GM19468 (cell line): ENCODE results near the gene CCNT2.
"Not testable (repeated sequence)": the region's sequence is repeated elsewhere in the genome, so short reads cannot be mapped to it uniquely, and the experiment has no call there.

ENCODE experiments used
- ATAC-seq: cut with Tn5 transposase; IDR thresholded peaks from one replicate; pipeline ENCODE4 v1.9.1; 2021; ENCODE audit warnings: mild to moderate bottlenecking, moderate library complexity, moderate number of reproducible peaks; ENCODE audit not compliant: unreplicated experiment; ENCODE audit errors: extremely low read depth

The CCNT2 gene

DNA sequence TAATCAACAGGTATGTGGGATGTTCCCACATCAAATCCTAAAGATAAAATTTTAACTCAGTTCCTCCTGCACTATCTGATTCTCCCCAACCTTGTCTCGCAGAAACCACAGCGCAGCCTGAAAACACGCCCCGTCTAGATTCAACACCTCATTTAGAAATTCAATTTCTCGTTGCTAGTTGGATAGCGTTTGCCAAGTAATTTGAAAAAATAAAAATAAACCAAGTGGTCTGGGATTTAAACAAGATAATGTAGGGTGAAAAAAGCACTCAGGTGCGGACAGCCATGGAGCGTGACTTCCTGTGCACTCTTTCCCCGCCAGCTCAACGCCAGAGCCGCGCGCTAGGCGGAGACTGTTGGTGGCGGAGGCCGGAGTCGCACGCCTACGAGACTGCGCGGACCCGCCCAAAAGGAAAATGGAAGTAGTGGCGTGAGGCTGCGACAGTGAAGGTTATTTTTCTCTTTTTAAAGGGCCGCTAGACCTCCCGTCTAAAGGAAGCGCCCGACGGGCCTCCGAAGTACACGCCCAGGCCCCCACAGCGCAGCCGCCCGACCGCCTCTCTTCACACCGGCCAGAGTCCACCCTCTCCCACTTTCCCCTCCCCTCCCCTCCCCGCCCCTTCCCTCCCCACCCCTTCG, 615 bp upstream of the CCNT2 start:
- peak; percentile 71 for ATAC-seq

DNA sequence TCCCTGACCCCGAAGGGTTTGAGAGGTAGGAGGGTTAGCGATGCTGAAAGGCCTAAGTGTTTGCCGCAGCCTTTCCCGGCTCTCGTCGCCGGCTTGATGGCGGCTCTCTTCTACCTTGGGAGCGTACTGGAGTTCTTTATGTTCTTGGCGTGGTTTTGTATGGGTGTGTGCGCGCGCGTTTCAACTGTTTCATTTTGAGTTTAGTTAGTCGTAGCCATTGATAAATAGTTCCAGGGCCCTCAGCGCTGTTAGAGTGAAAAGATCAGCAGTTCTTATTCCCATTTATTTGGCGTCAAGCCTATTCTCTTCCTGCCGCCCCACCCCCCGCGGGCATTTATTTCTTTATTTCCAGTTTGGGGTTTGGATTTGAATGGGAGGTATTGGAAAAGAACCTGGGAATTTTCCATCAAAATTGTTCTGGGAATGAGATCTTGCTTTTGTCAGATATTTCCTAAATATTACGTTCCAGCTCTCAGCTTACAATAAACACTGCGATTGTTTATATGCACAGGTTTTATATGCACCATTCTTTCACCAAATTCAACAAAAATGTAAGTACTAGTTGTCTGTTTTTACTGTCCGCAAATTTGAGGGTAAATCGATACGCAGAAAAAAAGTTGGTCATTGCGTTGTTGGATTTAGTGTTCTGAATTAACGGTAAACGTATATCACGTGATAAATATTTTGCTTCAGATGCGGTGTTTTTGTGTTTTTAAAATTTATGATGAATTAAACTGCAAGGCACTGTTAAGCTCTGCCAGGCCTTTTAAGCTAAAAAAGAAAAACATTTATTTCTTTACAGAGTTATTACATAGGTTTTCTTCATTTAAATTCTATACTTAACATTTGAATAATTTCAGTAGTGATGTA, 954 bp downstream of the CCNT2 start:
- no peak for ATAC-seq

DNA sequence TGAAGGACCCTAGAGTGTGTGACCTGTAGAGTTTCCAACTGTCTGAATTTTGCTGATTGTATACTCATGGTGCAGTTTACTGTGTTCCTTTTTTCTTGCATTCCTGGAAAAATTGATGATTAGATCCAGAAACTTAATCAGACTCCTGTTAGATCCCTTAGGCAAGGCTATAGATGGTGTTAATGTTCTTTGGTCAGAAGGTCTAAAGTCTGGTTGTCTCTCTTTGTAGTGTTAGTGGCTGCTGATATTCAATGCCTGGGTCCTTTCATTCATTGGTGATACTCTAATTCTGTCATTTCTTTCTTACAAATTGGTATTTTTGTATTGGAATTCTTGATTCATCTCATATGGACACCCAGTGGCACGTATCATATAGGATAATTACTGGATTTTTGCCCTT, 6.3 kb downstream of the CCNT2 start:
- ATAC-seq: no peak

DNA sequence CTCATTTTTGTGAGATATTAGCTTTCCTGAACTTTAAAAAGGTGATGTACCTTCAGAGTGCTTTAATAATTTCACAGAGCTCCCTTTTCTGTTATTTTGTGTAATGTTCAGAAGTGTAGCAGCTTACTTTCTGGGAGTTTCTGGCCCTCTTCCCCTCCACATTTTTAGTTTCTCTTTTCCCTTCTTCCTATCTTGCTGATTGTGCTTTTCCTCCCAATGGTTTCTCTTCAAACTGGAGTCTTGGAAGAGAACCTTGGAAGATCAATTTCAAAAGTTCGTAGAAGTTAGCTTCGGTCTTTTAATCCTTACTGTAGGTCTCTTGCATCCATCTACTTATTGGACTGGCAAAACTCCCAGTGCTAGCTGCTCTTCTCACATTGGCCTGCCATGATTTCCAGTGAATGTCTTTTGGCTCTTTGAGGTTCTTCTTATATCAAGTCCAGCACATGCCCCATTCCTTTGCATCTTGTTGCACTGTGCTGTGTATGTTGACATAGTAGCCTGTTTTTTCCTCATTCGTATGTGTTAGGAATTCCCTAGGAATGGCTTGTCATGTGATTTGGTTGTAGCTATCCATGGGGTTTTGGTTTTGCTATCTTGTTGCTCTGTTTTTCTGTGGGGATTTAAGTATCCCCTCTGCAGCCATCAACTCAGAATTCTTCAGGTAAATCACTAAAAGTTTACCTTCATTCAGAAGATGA, 7.8 kb downstream of the CCNT2 start:
- ATAC-seq: no peak

DNA sequence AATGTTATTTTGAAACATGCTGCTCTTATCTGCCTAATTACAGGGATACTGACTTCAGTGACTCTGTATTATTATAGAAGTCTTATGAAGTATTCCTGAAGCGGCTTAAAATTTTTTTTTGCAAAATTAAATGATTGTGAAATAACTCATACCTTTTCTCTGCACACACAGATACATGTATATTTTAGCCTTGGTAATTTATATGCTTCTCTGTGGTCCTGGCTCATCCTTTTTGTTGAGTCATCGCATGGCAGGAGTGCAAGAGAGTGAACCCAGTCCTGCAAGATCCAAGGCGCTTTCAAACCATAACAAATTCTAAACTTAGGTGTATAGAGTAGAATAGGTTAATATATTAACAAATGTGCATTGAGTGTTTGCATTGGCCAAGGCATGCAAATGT, 8.6 kb downstream of the CCNT2 start:
- ATAC-seq: no peak

DNA sequence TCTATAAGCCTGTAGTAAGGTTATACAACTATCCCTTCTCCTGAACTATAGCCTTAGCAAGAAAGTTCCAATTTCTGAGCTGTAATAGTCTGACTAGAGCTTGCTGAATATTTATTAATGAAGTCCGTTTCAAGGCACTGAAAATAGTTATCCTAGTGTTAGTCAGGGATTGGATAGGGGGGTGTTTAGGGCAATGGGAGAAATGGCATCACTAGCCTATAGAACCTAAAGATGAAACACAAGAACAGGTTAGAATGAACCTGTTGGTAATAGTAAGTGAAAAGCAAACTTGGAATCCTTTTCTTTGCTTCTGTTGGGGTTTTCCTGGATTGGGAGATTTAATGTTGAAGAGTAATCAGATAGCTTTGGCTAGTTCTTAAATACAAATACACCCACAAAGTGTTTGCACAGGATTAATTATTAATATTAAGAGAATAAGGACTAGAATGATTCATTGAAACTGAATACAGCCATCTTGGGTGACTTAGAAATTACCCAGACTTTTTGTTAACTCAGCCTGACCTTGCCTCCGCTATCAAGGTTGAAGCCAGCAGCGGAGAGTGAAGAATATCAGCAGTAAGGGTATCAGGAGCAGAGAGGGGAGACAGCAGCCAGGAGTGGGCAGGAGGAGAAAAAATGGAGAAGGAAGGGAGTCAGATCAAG, 14.4 kb downstream of the CCNT2 start:
- no peak for ATAC-seq

DNA sequence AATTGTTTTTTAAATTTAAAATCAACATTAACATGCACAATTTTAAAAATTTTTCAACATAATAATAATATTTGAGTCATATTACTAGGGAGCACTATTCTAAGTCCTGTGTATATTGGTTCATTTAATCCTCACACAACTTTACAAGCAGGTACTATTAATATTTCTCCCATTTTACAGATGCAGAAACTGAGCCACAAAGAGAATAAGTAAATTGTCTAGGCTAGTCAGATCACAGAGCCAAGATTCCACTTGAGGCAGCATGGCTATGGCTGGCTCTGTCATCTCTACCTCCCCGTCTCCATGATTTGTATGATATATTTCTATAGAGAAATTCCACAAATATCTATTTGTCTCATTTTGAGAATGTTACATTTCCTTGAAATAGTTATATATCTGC, 15.1 kb downstream of the CCNT2 start:
- ATAC-seq: no peak

DNA sequence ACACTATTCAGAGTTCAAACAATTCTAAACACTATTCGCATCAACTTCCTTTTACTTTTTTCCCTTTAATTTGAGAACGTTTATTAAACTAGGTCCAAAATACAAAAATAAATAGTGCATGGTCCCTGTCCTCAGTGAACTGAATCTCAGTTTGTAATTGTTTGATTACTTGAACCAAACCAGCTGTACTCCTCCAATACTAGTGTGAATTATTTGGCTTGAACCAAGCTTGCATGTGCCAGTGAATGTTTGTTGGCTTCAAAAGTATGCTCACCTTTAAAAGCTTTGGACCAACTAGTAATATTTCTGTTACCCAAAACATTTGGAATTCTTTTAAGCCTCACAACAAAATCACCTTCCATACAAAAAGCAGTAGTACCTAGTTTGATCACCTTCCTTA, 15.5 kb downstream of the CCNT2 start:
- no peak for ATAC-seq

DNA sequence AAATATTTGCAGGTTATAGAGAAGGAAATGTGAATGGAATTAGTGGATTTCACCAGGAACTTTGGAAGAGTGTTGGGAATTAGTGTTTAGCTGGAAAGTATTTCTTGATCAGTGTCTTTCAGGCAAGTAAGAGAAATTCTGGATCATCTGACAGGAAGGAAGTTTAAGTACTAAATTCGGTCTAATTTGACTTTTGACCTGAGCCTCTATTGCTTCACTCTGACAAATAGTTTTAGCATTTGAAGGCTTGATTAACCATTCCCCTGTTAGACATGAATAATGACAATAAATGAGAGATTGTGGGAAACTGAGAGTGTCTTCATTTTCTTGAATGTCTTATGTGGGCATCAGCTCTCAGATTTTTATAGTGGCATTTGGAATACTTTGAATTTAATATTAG, 16.0 kb downstream of the CCNT2 start:
- ATAC-seq: no peak

DNA sequence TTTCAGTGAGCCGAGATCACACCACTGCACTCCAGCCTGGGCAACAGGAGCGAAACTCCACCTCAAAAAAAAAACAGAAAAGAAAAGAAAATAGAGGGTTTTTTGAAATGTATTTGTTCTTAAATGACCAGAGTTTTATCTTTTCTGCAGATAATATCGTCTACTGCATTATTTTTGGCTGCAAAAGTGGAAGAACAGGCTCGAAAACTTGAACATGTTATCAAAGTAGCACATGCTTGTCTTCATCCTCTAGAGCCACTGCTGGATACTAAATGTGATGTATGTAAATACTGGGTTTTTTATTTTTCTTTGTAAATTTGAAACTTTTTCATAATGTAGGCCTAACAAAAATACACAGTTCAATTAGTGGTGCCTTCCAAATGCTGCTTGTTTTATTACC, 18.1 kb downstream of the CCNT2 start:
- ATAC-seq: no peak

DNA sequence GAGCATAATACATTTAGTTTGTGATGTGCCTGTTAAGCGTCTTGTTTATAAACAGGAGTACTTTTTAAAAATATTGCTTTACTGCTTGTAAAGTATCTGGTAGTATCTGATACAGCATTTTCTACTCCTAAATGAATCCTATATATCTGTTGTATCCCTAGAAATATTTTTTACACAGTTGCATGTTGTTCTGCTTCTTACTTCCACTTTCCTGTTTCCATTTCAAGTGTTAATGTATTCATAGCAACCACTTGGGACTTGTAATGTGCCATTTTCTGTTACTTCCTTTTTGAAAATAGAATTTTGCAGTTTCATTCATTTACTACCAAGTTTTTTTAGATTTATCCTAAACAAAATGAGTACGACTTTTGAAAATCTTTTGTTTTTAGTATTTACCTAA, 24.9 kb downstream of the CCNT2 start:
- ATAC-seq: no peak

DNA sequence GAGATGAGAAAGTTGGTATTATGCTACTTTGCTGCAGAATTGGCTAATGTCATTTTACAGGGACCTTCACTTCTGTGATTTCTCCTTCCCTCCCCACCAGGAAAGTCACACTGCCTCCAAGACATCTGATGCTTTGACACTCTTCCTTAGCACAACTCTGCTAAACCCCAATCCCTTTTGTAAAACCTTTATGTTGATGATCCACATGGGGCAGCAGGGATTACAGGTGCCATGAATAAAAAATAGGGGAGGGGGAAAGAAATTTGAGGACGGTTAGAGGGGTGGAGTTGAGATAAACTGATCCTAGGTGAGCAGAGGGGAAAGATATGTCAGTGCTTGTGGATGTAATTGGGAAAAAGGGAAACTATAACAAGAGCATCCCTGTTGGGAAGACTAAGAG, 26.4 kb downstream of the CCNT2 start:
- ATAC-seq: no peak

DNA sequence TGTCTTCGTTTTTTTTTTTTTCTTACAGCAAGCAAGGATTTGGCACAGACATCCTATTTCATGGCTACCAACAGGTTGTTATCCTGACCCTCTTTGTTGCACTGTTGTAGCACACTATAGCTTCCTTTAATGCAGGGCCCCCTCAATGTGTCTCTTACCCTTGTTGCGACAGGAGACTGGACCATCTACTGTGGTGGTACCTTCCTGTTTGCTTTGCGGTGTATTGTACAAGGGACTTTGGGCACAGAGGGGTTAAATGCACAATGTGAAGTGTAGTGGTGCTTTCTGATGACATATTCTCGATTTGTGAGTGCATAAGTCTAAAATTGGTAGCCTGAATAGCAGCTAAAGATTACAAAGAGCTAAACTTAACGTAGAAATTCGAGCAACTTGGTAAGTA, 27.5 kb downstream of the CCNT2 start:
- no peak for ATAC-seq

DNA sequence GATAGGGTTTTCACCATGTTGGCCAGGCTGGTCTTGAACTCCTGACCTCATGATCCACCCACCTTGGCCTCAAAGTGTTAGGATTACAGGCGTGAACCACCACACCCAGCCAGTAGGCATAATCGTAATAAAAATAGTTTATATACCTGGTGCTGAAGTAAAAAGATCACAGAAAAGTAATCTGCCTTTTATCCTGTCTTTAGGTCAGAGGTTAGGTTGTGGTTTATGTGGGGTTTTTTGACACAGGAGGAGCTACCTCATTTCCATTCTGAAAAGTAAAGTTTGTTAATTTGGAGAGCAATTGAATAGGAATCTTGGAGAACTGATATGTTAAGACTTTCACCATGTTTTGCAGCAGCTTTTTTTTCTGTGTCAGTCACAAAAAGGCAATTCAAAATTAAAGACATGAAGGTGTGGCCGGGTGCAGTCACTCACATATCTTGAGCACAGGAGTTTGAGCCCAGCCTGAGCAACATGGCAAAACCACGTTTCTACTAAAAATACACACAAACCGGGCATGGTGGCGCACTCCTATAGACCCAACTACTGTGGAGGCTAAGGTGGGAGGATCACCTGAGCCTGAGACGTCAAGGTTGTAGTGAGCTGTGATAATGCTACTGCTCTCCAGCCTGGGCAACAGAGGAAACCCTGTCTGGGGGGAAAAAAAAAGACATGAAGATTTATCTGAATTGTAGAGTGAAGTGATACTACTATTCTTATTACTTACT, 31.5 kb downstream of the CCNT2 start:
- no peak for ATAC-seq

DNA sequence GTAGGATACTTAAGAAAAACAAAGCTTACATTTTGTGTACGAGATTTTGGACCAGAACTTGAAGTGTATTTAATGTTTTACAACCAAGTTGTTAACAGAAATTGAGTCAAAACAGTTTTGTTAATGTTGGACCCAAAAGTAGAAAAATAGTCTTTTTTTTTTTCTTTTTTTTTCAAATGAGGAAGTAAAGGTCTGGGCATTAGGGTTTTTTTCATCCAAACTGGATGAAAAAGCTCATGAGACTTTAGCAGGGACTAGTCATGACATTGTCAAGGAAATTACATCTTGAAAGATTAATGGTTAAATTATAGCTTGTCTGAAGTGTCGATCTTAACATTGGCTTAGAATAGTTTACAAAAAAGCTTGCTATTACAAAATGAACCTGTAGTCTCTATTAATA, 32.3 kb downstream of the CCNT2 start:
- no peak for ATAC-seq

DNA sequence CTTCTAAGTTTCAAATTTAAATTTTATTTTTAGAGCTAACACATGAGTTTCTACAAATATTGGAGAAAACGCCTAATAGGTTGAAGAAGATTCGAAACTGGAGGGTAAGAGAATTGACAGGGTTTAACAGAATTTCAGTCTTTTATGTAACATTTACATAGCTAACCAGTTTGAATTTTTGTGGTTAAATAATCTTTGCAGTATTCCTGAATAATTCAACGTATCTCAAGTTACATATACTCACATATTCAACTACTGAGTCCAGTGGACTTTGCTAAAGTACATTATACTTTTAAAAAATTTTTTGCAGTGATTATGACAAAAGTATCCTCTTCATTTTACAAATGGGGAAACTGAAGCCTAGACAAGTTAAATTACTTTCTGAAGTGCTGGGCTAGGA, 34.0 kb downstream of the CCNT2 start:
- no peak for ATAC-seq

DNA sequence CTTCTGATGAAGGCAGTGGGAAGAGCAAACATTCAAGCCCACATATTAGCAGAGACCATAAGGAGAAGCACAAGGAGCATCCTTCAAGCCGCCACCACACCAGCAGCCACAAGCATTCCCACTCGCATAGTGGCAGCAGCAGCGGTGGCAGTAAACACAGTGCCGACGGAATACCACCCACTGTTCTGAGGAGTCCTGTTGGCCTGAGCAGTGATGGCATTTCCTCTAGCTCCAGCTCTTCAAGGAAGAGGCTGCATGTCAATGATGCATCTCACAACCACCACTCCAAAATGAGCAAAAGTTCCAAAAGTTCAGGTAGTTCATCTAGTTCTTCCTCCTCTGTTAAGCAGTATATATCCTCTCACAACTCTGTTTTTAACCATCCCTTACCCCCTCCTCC, 35.4 kb downstream of the CCNT2 start:
- ATAC-seq: no peak

DNA sequence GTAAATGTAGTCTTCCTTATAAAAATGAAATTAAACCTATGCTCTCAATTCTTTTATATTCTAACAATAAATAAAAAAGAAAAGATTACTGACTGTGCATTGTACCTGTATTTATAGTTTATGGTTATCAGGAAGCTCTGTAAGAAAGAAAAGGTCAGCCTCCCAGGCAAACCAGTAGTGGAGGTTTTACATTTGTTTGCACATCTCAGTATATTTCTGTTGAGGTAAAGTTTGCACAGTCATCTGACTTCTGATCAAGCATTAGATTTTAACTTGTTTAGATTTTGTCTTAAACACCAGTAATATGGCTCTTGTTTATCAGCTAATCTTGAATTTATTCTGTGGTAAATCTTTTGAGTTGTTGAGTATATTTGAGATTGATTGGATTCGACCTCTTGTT, 37.1 kb downstream of the CCNT2 start:
- ATAC-seq: no peak

DNA sequence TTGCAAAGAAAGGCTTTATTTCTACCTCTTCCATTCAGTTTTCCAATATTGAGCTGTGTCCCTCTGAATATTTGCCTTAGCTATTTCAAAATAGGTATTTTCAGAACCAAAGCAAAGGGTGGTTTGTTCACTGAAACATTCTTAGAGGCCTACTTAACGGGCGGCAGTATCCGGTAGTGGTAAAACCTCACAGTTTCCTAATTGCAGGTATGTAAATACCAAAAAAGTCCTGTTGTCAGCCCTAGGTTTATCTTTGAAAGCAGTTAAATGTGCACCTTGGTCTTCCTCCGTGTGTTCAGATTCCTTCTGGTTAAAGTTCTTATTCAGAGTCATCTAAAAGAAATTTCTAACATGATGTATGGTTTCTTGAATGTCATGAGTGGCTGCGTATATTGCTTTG, 38.9 kb downstream of the CCNT2 start:
- no peak for ATAC-seq

DNA sequence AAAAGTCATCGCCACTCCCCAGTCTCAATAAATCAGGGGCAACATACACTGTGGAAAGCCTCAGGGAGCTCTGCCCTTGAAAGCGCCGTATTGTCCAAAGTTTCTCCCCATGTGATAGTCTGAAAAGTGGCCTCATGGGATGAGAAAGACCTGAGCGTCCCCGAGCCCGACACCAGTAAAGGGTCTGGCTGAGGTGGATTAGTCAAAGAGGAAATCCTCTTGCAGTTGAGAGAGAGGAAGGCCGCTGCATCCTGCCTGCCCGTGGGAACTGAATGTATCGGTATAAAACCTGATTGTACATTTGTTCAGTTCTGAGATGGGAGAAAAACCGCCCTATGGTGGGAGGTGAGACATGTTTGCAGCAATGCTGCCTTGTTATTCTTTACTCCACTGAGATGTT, 48.5 kb downstream of the CCNT2 start:
- ATAC-seq: not testable (repeated sequence)
